ENCODE data around the gene GYS1. TPM values are rescaled to one million over a fixed set of nuclear protein-coding genes. Genes with fewer than 3 reads are reported as not detected.
A peak's percentile ranks its signal among the peaks of the same experiment; 100 is the strongest.
"Not testable (repeated sequence)": the region's sequence is repeated elsewhere in the genome, so short reads cannot be mapped to it uniquely, and the experiment has no call there.

The GYS1 gene
- total RNA-seq, 1 donor from 2014 or later, result 25.5 TPM

- Histone ChIP-seq H3K36me3 (ENCODE audit: control insufficient read depth, insufficient read depth, low read length) (no peaks in the 10 kb centered on the region), H3K4me3 (ENCODE audit: low read depth, low read length) (no peak overlapping the region), H3K27me3 (ENCODE audit: control insufficient read depth, insufficient read depth, low read length) (no peaks in the 10 kb centered on the region)
- FAIRE-seq, result no peak
- DNase-seq (ENCODE audit: low read depth), result no peak
- TF ChIP-seq CTCF (IDR thresholded peaks at IDR 0.05; ENCODE audit: insufficient read depth, low read length, severe bottlenecking), result no peak
These were observed 57.2 kb downstream of the GYS1 start for GRCh38 chr19:48935864-48936263.

- H3K27me3 ChIP-seq (ENCODE audit: control insufficient read depth, insufficient read depth, low read length), result no peaks in the 10 kb centered on the region
- H3K36me3 ChIP-seq (ENCODE audit: control insufficient read depth, insufficient read depth, low read length), result no peaks in the 10 kb centered on the region
- FAIRE-seq, result no peak
- DNase-seq (ENCODE audit: low read depth), result no peak
- H3K4me3 ChIP-seq (ENCODE audit: low read depth, low read length), result no peak overlapping the region
- no peak for TF ChIP-seq CTCF (IDR thresholded peaks at IDR 0.05; ENCODE audit: insufficient read depth, low read length, severe bottlenecking)
These were observed 58.3 kb downstream of the GYS1 start for GRCh38 chr19:48934837-48935236.

DNA sequence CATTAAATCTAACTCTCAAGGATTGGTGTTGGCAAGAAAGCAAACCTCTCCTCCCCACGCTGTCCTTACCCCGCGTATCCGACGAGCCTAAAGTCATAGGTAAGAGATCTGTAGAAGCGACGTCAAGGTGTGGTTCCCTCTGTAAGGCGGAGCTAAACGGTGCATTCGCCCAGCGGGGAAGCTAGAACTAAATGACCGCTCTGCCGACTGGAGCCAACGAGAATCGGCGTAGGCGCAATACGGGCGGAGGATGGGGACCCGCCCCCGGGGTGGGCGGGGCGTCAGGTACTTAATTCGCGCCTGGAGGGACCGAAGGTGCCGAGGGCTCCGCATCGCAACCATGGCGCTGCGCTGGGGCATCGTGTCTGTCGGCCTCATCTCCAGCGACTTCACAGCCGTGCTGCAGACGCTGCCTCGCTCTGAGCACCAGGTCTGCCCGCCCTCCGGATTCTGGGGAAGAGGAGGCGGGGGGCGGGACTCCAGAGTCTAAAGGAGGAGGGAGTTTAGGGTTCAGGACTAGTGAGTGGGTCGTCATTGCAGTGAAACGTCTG is 59.7 kb downstream of the GYS1 start, which contains the start of gene DHDH:
Gene DHDH (plus strand): TSS at position 318 of the 551 bp plus-strand sequence. CDS start 23 bp downstream, at position 341.
- no peaks in the 10 kb centered on the region for H3K27me3 ChIP-seq (ENCODE audit: control insufficient read depth, insufficient read depth, low read length)
- FAIRE-seq (no peak), DNase-seq (ENCODE audit: low read depth) (peak; percentile 95)
- no peaks in the 10 kb centered on the region for H3K36me3 ChIP-seq (ENCODE audit: control insufficient read depth, insufficient read depth, low read length)
- TF ChIP-seq CTCF (IDR thresholded peaks at IDR 0.05; ENCODE audit: insufficient read depth, low read length, severe bottlenecking), result no peak
- peak within 1 kb of the TSS; percentile 39 for H3K4me3 ChIP-seq (ENCODE audit: low read depth, low read length)

- H3K4me3 ChIP-seq (ENCODE audit: low read depth, low read length), result no peak overlapping the region
- DNase-seq (ENCODE audit: low read depth) (peak; percentile 35), FAIRE-seq (no peak)
- H3K36me3 ChIP-seq (ENCODE audit: control insufficient read depth, insufficient read depth, low read length), result no peaks in the 10 kb centered on the region
- no peak for TF ChIP-seq CTCF (IDR thresholded peaks at IDR 0.05; ENCODE audit: insufficient read depth, low read length, severe bottlenecking)
- H3K27me3 ChIP-seq (ENCODE audit: control insufficient read depth, insufficient read depth, low read length), result no peaks in the 10 kb centered on the region
These were observed 64.7 kb downstream of the GYS1 start for GRCh38 chr19:48928164-48929025.

- H3K4me3 ChIP-seq (ENCODE audit: low read depth, low read length); H3K36me3 ChIP-seq (ENCODE audit: control insufficient read depth, insufficient read depth, low read length); FAIRE-seq; H3K27me3 ChIP-seq (ENCODE audit: control insufficient read depth, insufficient read depth, low read length); DNase-seq (ENCODE audit: low read depth): not testable (repeated sequence)
These were observed 65.4 kb downstream of the GYS1 start for GRCh38 chr19:48927692-48928091.

DNA sequence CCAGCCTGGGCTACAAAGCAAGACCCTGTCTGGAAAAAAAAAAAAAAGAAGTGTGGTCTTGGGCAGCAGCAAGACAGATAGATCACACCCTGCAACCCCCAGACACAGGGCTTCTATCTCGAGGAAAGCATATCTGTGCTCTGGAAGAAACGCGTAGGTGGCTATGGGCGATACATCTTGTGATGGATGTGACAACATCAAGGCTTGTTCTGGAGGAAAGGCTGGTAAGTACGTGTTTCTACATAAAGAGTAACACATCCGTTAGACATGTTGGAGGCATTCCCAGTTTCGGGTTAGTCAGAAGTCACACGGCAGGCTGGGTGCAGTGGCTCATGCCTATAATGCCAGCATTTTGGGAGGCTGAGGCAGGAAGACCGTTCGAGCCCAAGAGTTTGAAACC is 66.2 kb downstream of the GYS1 start:
- Histone ChIP-seq H3K4me3 (ENCODE audit: low read depth, low read length) (no peak overlapping the region), H3K27me3 (ENCODE audit: control insufficient read depth, insufficient read depth, low read length) (no peaks in the 10 kb centered on the region), H3K36me3 (ENCODE audit: control insufficient read depth, insufficient read depth, low read length) (peaks cover 3% of the 10 kb centered on the region)
- DNase-seq (ENCODE audit: low read depth), result peak; percentile 99
- no peak for TF ChIP-seq CTCF (IDR thresholded peaks at IDR 0.05; ENCODE audit: insufficient read depth, low read length, severe bottlenecking)
- FAIRE-seq, result peak; percentile 87

- not testable (repeated sequence) for H3K4me3 ChIP-seq (ENCODE audit: low read depth, low read length); H3K27me3 ChIP-seq (ENCODE audit: control insufficient read depth, insufficient read depth, low read length); H3K36me3 ChIP-seq (ENCODE audit: control insufficient read depth, insufficient read depth, low read length); DNase-seq (ENCODE audit: low read depth); FAIRE-seq
These were observed 67.2 kb downstream of the GYS1 start for GRCh38 chr19:48925890-48926289.
